ENCODE measurements around the gene SLC22A6. TPM values are rescaled to one million over a fixed set of nuclear protein-coding genes. Genes with fewer than 3 reads are reported as not detected.
"Not testable (repeated sequence)": the region's sequence is repeated elsewhere in the genome, so short reads cannot be mapped to it uniquely, and the experiment has no call there.

SLC22A6 gene
- total RNA-seq, 1 experiment from 2014 or later: not detected

- Histone ChIP-seq H2AFZ (no peak overlapping the region), H3K4me1 (replicated peaks; ENCODE audit: insufficient read depth) (no peaks in the 10 kb centered on the region), H3K79me2 (ENCODE audit: low read depth) (no peaks in the 10 kb centered on the region), H3F3A (ENCODE audit: insufficient read depth, low read depth) (no peaks in the 10 kb centered on the region), H4K20me1 (ENCODE audit: insufficient read depth) (no peaks in the 10 kb centered on the region), H3K4me3 (no peak overlapping the region), H3K9me2 (ENCODE audit: insufficient read depth) (no peaks in the 10 kb centered on the region), H3K4me2 (no peak overlapping the region), H3K27ac (no peak overlapping the region), H3K9me3 (ENCODE audit: insufficient read depth, low read depth) (no peaks in the 10 kb centered on the region), H3K27me3 (ENCODE audit: insufficient read depth, low read depth) (peaks cover 79% of the 10 kb centered on the region), H3K36me3 (ENCODE audit: low read depth) (no peaks in the 10 kb centered on the region)
- intact Hi-C loops (cut with micrococcal nuclease; ENCODE audit: unreplicated experiment): no loop called here
- BruUV-seq (replicated peaks): no TSS peak
- CTCF ChIA-PET: no interaction called here
- no peak for TF ChIP-seq CTCF (conservative IDR thresholded peaks at IDR 0.05)
- TF ChIP-seq EZH2 (IDR thresholded peaks at IDR 0.05; ENCODE audit: low read depth): no peak
- POLR2A ChIA-PET (ENCODE audit: unreplicated experiment): no interaction called here
- DNase-seq: no peak
Measured at GRCh38 chr11:62953811-62954210, 31.0 kb downstream of the SLC22A6 start.

- Histone ChIP-seq H3K9me3 (ENCODE audit: insufficient read depth, low read depth) (0 out of 2 replicates have a peak, but pooled peaks cover 3% of the 10 kb centered on the region), H3K4me1 (replicated peaks; ENCODE audit: insufficient read depth) (no peaks in the 10 kb centered on the region), H3F3A (ENCODE audit: insufficient read depth, low read depth) (no peaks in the 10 kb centered on the region), H3K36me3 (ENCODE audit: low read depth) (no peaks in the 10 kb centered on the region), H3K79me2 (ENCODE audit: low read depth) (no peaks in the 10 kb centered on the region), H3K27ac (no peak overlapping the region), H3K9me2 (ENCODE audit: insufficient read depth) (no peaks in the 10 kb centered on the region), H3K4me2 (no peak overlapping the region), H4K20me1 (ENCODE audit: insufficient read depth) (no peaks in the 10 kb centered on the region), H3K27me3 (ENCODE audit: insufficient read depth, low read depth) (peaks cover 63% of the 10 kb centered on the region), H2AFZ (no peak overlapping the region), H3K4me3 (no peak overlapping the region)
- no peak for DNase-seq
- CTCF ChIA-PET: no interaction called here
- no TSS peak for BruUV-seq (replicated peaks)
- intact Hi-C loops (cut with micrococcal nuclease; ENCODE audit: unreplicated experiment): no loop called here
- no peak for TF ChIP-seq CTCF (conservative IDR thresholded peaks at IDR 0.05)
- TF ChIP-seq EZH2 (IDR thresholded peaks at IDR 0.05; ENCODE audit: low read depth): no peak
- POLR2A ChIA-PET (ENCODE audit: unreplicated experiment): no interaction called here
Measured at GRCh38 chr11:62948765-62949320, 35.9 kb downstream of the SLC22A6 start.

- H2AFZ ChIP-seq; DNase-seq; H3K36me3 ChIP-seq (ENCODE audit: low read depth); BruUV-seq (replicated peaks); H3K9me2 ChIP-seq (ENCODE audit: insufficient read depth); H3K4me2 ChIP-seq; H4K20me1 ChIP-seq (ENCODE audit: insufficient read depth); H3K4me1 ChIP-seq (replicated peaks; ENCODE audit: insufficient read depth); POLR2A ChIA-PET (ENCODE audit: unreplicated experiment); H3K79me2 ChIP-seq (ENCODE audit: low read depth); H3K9me3 ChIP-seq (ENCODE audit: insufficient read depth, low read depth); H3F3A ChIP-seq (ENCODE audit: insufficient read depth, low read depth); intact Hi-C loops (cut with micrococcal nuclease; ENCODE audit: unreplicated experiment); H3K4me3 ChIP-seq; H3K27ac ChIP-seq; CTCF ChIA-PET: not testable (repeated sequence)
- peaks cover 60% of the 10 kb centered on the region for H3K27me3 ChIP-seq (ENCODE audit: insufficient read depth, low read depth)
Measured at GRCh38 chr11:62945538-62945937, 39.2 kb downstream of the SLC22A6 start.

- intact Hi-C loops (cut with micrococcal nuclease; ENCODE audit: unreplicated experiment): not testable (repeated sequence)
- POLR2A ChIA-PET (ENCODE audit: unreplicated experiment): interaction anchor here (0.5 kb wide), 1 partner anchor 804 kb away, joined by 5 read pairs; no protein-coding TSS in a partner anchor
Measured at GRCh38 chr11:62937528-62937927, 47.2 kb downstream of the SLC22A6 start.

More at GRCh38 chr11:62937528-62937927, 47.2 kb downstream of the SLC22A6 start:
- H3K9me3 ChIP-seq (ENCODE audit: insufficient read depth, low read depth); BruUV-seq (replicated peaks); H3K4me2 ChIP-seq; H3K79me2 ChIP-seq (ENCODE audit: low read depth); H3K9me2 ChIP-seq (ENCODE audit: insufficient read depth); H2AFZ ChIP-seq; CTCF ChIA-PET; DNase-seq; H3K27ac ChIP-seq; H3K4me3 ChIP-seq; H4K20me1 ChIP-seq (ENCODE audit: insufficient read depth); H3K4me1 ChIP-seq (replicated peaks; ENCODE audit: insufficient read depth); H3F3A ChIP-seq (ENCODE audit: insufficient read depth, low read depth); H3K36me3 ChIP-seq (ENCODE audit: low read depth): not testable (repeated sequence)
- peaks cover 59% of the 10 kb centered on the region for H3K27me3 ChIP-seq (ENCODE audit: insufficient read depth, low read depth)

Measured in PC-9 (cell line).